ENCODE measurements around the gene TNIK.

DNA sequence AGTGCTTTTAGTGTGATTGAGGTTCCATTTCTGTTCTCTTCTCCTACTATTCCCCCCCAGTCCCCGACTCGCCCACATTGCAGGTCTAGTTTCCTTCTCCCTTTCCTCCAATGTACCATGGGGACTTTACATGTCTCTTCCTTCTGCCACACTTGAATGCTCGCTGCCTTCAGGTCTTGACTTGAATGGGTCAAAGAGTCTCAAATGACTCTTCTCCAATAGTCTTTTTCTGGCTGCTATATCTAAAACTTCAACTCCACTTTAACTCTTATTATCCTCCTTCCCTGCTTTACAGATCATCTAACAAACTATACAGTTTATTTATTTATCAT, 219.7 kb downstream of the TNIK start:
- TF ChIP-seq POLR2AphosphoS5 (IDR thresholded peaks at IDR 0.05), result no peak
- TF ChIP-seq, protein P1, sequence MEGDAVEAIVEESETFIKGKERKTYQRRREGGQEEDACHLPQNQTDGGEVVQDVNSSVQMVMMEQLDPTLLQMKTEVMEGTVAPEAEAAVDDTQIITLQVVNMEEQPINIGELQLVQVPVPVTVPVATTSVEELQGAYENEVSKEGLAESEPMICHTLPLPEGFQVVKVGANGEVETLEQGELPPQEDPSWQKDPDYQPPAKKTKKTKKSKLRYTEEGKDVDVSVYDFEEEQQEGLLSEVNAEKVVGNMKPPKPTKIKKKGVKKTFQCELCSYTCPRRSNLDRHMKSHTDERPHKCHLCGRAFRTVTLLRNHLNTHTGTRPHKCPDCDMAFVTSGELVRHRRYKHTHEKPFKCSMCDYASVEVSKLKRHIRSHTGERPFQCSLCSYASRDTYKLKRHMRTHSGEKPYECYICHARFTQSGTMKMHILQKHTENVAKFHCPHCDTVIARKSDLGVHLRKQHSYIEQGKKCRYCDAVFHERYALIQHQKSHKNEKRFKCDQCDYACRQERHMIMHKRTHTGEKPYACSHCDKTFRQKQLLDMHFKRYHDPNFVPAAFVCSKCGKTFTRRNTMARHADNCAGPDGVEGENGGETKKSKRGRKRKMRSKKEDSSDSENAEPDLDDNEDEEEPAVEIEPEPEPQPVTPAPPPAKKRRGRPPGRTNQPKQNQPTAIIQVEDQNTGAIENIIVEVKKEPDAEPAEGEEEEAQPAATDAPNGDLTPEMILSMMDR (IDR thresholded peaks at IDR 0.05), result no peak

Measured in esophagus muscularis mucosa (tissue), 3 donors.